K562 (cell line): Measurements from ENCODE around the gene MPC2.

Experiments used
- CREB1 ChIP-seq, 2 experiments: sonication (generic) in 1 of 2; formaldehyde crosslinking in 1 of 2; IDR thresholded peaks; 2 replicates each; pipeline versions ENCODE4 v1.6.1 to v1.8.0; 2012 to 2022; ENCODE audit warnings: inconsistent platforms in 1 of 2, mild to moderate bottlenecking in 1 of 2, missing genetic modification reagents in 1 of 2, moderate library complexity in 1 of 2
- MTF1 ChIP-seq: fragments of 250-450 bp; sonication (Bioruptor Pico); IDR thresholded peaks from 2 replicates; pipeline ENCODE4 v1.9.0; 2021; ENCODE audit warnings: moderate library complexity, mild to moderate bottlenecking, inconsistent platforms, borderline replicate concordance
- SNIP1 ChIP-seq: fragments of 450-650 bp; IDR thresholded peaks from 2 replicates; pipeline ENCODE4 v1.7.1; 2017; ENCODE audit warnings: low read depth, mild to moderate bottlenecking
- ZNF778 ChIP-seq: fragments of 450-650 bp; formaldehyde crosslinking; IDR thresholded peaks from 2 replicates; pipeline ENCODE4 v1.4.0; 2020; ENCODE audit warnings: mild to moderate bottlenecking, moderate library complexity

DNA sequence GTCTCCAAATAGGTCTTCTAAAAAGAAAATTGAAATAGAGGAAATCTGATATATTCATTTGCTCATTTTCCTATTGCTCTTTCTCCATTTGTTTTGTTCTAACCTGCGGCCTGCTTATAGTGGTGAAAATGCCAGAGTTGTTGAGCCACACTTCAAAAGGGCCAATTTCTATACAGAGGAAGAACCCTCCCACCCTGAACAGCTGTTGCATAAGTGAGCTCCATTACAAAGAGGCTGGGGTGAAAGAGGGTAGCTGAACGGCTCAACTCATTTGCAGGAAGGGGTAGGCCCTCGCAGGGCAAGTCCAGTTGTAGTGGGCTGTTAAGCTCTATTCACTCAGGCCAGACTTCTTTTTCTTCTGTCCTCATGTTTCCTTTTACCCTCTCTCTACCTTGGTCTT is 31.7 kb downstream of the MPC2 start:
- no peak for TF ChIP-seq CREB1 (IDR thresholded peaks at IDR 0.05)
- no peak for TF ChIP-seq CREB1 (CRISPR knock-in tag; IDR thresholded peaks at IDR 0.05)
- no peak for TF ChIP-seq SNIP1
- TF ChIP-seq ZNF778 (CRISPR knock-in tag), result no peak
- TF ChIP-seq MTF1 (CRISPR knock-in tag), result no peak
